ENCODE results near the gene KLF6.

The KLF6 gene

DNA sequence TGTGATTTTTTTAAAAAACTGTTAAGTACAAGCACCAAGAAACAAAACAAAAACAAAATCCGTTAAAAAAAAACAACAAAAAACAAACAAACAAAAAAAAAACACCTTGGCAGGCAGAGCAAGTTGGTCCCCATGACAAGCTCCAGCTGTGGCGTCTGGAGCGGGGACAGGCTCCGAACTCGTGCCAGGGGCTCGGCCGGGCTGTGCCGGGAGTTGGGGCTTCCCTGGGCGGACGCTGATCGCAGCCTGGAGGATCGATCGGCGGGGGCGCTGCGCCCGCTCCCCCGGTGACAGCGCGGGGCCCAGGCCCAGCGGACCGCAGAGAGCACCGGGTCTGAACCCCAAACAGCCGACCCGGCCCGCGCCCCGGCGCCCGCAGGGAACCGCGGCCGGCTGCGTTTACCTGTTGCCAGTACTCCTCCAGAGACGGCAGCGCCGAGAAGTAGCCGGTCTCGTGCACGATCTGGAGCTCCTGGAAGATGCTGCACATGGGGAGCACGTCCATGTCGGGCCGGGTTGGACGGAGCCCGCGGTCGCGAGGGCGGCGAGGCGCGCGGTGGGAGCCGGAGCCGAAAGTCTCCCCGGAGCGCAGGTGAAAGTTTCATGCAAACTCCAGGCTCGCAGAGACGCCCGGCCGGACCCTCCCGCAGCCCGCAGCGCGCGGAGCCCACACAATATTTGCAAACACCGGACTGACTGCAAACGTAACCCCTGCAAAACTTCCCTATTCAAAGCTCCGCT lies at the start of gene KLF6:
Gene KLF6 (minus strand): TSS at position 700 of the 741 bp plus-strand sequence. CDS start 195 bp downstream, at position 505.
- DNase-seq (ENCODE audit: low read depth in 2 of 2), result peak in 1 of 2 donors; percentile 43

DNA sequence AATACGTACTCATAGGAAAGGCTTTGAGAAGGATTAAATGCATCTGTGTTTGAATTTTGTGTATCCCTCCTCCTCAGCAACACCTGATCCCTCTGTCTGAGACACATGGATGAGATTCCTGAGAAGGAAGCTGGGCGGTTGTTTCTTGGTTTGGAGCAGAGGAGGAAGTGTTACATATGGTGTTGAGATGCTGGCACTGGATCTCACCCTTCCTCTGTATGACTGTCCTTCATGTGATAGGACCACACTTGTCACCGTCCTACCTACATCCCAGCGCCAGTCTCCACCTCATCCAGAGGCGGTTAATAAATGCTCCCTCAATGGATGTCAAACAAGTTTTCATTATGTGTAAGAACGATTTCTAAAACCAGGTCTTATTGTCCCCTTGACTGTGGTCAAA lies 49.4 kb upstream of the KLF6 start:
- DNase-seq (ENCODE audit: low read depth in 2 of 2), result no peak

DNA sequence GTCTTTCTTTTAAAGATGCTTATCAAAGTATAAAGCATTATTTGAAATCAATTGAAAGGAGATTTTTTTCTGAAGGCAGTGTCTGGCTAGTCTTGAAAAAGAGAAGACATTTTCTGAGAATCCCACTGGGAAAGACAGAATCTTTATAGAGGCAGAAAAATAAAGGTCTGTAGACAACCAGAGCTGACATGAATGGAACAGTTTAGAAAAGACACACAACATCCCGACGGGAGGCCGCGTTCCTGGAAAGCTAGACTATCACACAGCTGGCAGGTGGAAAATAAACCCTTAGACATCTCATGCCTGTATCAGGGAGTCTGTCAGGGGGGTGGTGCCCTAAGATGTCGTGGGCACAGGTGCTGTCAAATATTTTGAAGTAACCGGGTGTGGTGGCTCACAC lies 48.0 kb upstream of the KLF6 start:
- no peak for DNase-seq (ENCODE audit: low read depth in 2 of 2)

DNA sequence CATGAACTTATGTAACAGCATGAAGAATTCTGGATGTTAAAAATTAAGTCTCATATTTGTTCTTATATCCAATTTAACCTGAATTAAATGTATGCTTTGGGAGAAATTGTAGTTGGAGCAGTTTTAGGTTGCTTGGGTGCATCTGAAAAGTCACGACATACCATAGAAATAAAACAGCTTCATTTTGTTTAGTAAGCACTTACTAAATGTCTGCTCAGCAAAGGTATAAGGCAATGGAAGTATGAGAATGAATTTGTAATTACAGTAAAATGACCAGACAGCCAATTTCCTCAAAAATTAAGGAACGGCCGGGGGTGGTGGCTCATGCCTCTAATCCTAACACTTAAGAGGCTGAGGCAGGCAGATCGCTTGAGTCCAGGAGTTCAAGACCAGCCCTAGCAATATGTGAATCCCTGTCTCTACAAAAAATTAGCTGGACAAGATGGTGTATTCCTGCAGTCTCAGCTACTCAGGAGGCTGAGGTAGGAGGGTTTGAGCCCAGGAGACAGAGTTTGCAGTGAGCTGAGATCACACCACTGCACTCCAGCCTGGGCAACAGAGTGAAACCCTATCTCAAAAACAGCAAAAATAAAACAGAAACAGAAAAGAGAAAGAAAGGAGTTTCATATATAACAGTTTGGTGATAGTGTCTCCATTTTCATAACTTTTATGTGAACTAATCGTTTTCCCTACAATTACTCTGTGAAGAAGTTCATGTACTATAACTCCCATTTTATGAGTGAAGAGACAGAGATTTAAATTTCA lies 47.2 kb upstream of the KLF6 start:
- no peak for DNase-seq (ENCODE audit: low read depth in 2 of 2)

DNA sequence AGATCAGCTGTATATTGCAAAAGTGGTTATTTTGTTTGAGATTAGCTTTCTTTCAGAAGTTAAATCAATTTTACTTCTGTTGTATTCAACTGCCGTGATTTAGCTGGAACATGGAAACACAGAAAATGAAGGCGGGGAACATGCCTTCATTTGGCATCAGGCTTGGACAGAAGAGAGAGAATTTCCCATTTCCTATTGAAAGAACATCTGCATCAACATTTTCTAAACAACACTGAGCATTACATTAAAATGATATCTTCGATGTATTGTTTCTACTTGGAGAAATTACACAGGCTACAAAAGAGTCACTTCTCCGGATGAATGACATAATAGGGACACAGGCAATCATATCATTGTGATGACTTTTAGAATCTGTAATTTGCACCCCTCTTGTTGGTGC lies 46.6 kb upstream of the KLF6 start:
- no peak for DNase-seq (ENCODE audit: low read depth in 2 of 2)

DNA sequence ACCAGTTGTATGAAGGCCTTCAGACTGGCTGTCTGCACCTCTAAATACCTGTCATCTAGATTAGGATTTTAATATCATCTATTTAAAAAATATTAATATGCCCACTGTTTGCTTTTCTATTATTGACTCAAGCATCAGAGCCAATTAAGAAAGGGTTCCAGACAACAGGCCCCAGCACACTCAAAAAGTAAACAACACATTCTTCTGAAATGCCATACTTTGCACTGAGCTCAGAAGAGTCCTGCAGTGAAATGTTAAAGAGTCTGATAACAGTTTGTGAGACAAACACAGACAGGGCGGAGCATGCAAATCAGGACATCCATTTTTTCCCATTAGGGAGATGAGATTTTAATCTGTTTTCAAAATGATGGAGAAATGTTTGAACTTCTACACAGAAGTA lies 45.9 kb upstream of the KLF6 start:
- DNase-seq (ENCODE audit: low read depth in 2 of 2), result no peak

DNA sequence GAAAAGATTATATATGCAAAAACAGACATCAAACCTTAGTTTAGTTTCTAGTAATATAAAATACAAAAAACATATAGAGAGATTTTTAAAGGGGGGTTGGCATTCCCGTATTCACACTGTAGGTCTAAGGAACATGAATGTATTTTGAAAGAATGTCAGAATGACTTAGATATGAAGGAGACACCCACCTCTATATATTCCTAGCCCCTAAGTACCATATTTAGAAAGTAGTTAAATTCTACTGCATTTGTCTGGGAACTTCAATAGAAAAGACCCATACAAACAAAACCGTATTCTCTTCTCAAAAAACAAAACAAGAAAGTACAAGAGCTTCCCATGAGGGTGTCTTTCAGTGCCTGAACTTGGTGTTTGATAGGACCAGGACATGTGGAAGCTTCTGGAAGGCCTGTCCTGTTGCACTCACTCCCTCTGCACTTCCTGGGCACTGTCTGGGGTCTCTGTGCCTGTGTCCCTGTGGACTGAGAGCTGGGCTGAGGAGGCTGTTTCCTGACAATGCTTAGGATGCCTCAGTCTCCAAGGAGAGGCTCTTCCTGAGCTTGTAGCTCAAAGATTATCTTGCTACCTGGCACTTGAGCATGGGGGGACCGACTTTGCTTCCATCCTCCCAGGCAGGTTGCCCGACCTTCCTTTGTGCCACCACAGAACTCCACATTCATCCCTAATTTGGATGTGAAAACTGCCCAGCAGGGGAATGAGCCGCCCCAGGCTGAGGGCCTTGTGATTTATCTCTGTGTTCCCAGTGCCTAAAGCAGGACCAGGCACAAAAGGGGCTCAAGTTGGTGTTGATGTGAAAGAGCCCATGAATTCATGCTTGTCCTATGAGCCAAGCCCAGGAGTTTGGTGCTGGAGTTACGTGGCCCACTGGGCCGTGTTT lies 44.4 kb upstream of the KLF6 start:
- no peak for DNase-seq (ENCODE audit: low read depth in 2 of 2)

DNA sequence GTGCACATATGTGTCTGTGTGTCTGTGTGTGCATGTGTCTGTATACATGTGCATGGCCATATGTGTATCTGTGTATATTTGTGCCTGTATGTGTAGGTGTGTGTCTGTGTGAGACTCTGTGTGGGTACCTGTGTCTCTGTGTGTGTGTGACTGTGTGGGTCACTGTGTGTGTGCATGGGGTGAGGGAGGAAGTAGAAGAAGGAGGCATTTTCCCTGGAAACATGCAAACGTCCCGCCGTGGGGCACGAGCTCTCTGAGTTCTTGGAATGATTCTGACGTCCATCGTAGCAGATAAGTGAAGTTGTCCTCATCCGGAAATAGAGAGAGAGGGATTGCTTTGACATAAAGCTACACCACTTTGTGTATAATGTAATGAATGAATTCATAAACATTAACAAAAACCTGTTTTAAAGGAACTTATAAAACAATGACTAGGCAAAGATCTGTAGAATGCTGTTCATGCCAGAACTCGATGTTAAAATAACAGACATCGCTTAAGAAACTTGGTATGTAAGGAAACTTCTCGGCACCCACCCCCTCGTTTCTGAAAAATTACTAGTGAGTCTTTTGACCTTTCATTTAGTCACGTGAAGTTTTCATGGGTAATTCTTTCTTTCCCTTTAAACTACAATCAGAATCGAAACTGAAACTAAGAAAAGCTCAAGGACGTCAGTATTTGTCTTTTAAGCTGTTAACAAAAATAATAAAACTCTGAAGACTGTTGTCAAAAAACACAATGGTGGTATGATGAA lies 43.6 kb upstream of the KLF6 start:
- peak in 1 of 2 donors; percentile 41 for DNase-seq (ENCODE audit: low read depth in 2 of 2)

DNA sequence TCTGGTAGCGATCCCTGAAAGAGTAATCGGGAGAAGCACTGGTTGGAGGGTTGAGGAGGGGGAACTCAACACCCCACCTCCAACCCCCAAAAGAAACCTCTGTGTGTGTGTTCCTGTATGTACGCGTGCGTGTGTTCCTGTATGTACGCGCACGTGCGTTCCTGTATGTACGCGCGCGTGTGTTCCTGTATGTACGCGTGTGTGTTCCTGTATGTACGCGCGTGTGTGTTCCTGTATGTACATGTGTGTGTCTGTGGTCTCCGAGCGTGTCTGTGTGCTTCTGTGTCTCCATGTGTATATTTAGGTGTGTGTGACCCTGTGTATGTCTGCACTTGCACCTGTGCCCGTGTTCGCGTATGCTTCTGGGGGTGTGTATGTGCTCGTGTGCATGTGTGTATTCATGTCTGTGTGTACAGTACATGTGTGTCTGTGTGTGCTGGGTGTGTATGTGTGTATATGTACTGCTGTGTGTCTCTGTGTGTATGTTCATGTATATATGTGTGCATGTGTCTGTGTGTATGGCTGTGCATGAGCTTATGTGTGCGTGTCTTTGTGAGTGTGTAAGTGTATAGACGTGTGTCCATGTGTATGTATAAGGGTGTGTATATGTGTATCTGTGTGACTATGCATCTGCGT lies 42.9 kb upstream of the KLF6 start:
- no peak for DNase-seq (ENCODE audit: low read depth in 2 of 2)

DNA sequence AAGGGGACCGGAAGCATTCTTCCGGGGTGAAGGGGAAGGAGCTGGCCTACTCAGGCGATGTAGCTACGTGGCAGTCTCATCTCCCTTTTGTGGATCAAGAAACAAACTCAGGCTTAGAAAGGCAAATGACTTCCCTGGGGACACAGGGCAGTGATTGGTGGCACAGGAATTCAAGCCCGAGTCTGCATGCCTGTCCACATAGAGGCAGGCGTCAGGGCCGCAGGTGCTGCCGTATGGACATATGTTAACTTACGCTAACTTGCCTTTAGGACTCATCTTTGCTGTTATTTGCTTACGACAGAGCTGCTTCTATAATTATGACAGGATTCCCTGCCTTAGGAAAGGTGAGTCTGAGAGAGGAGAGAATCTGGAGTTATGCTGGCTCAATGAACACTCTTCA lies 42.3 kb upstream of the KLF6 start:
- DNase-seq (ENCODE audit: low read depth in 2 of 2), result no peak

DNA sequence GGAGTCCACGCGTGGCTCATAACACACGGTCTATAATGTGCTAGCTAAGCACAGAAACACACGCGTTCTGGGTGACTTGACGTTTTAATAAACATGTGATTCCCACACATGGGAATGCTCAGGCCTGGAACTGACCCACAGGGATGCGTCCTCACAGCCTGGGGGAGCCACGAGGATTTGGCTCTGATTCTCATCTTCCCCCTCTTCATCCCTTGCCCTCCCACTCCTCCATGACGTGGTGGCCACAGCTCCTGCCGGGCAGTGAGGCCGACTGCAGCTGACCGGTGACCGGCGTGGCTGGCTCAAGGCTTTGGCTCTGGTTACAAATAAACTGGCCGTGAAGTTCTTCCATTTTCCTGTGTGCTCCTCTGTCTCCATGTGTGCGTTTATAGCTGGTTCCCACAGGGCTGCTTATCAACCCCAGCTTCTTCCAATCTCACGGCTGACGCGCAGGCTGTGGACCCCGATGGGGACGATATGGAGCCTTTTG lies 40.9 kb upstream of the KLF6 start:
- no peak for DNase-seq (ENCODE audit: low read depth in 2 of 2)

DNA sequence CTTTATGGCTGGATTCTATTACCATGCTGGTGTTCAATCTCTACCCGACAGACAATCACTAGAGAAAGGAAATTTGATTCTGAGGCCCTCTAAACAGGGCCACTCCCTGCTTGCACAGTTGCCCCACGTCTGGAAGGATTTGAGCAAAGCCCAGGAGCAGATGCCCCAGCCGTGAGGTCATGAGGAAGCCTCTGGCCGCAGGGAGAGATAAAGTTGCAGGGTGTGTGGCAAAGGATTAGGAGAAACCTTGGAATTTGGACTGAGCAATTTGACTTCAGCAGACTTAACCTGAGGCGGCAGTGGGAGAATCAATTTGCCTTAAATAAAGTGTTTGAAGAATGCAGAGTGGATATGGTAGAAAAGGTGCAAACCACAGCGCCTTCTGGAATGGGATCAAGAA lies 40.2 kb upstream of the KLF6 start:
- DNase-seq (ENCODE audit: low read depth in 2 of 2), result no peak

DNA sequence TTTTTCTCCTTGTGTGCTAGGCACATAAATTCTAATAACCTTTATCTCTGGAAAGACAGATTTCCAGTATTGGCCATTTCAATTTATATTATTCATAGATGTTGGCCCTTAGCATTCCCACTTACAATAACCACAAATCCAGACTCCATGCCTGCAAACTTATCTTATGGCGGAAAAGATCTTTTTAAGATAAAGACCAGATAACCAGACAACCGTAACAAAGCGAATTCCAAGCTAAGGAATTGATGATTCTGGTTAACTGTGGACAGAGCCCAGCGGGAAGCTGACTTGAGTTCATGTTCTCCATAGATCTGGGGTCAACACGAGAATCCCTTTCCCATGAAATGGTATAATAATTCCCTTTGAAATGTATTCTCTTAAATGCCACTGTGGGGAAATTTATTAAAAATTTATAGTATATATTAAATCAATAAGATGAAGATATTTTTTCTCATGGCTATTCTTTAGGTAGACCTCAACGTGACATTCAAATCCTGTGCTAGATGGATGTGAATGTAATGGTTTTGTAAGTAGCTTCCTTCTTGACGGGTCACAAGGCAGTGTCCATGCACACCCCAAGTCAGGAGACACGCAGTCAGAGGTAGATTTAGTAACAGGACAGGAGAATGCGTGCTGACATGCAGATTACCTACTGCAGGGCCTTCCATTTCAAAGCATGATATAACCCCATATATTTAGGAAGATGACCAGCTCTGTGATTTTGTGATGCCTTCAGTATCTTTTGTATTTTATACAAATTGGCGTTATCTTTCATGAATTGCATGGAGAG lies 37.7 kb upstream of the KLF6 start:
- DNase-seq (ENCODE audit: low read depth in 2 of 2), result no peak

DNA sequence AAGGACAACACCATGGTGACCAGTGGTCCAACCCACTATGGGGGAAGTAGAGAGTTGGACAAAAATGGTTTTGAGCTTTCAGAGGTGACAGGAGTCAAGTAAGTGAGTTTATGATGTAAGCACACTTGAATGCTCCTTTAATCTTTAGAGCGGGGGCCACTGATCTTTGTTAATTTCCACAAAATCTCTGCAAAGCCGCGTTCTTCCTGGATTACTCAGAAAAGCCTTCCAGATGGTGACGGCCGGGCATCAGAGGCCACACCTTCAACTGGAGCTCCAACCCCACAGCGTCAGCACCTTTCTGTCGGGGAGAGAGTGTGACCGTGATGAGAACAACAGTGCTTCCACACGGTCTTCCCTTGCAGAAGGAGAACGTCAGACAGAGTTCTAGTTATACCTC lies 35.2 kb upstream of the KLF6 start:
- no peak for DNase-seq (ENCODE audit: low read depth in 2 of 2)

DNA sequence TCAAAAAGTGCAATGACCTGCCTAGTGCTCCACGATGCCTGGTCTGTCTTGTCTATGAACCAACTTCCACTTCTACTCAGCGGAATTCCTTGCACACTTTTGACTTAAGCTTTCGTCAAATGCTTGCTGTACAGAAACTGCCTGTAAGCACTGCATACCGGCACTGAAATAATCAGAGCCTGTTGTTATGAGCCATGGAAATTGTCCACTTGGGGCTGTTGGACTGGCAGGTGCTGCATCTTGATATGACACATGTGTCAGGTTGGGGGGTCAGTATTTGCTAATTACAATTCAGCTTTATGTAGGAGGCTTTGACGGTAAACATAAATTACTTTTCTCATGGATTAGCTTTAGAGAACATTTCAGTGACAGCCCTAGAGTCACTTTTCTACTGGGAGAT lies 32.0 kb upstream of the KLF6 start:
- DNase-seq (ENCODE audit: low read depth in 2 of 2), result no peak

DNA sequence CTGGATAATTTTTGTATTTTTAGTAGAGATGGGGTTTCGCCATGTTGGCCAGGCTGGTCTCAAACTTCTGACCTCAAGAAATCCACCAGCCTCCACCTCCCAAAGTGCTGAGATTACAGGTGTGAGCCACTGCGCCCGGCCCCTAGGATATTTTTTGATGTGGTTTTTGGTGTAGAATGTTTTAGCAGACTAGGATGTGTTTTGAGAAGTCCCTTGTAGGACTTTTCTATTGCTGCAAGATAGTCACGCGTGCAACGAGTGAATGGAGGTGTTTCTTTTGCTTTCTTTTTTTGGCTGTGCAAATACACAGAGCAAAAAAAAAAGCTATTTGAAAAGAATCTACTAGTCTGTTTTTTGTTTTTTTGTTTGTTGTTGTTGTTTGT lies 29.8 kb upstream of the KLF6 start:
- no peak for DNase-seq (ENCODE audit: low read depth in 2 of 2)

DNA sequence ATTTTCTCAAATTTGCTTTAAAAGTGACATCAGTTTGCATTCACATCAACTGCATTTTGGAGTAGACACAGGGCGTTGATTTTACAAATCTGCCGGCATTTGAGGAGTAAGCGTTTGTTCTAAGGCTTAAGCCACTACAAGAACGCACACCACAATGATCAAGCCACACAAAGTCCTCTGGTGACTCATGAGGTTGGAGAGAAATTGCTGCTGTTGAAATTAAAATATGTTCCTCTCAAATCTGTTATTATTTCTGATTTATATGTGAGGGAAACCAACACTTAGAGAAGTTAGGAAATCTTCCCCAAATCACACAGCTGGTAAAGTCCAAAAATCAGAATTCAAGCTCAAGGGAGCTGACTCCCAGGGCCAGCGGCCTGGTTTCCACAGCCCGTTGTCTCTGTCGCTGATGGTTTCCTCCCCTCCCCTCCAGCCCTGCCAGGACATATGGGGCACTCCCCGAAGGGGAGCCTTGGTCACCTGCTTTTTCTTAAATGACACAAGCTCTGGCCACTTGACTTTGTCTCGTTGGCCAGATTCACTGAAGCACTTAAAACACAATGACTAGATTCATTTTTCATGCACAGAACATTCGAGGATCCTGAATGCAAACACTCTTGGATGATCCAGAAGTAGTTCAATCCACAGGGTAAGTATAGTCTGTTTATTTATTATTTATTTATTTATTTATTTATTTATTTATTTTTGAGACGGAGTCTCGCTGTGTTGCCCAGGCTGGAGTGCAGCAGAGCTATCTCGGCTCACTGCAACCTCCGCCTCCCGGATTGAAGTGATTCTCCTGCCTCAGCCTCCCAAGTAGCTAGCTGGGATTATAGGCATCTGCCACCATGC lies 29.2 kb upstream of the KLF6 start:
- no peak for DNase-seq (ENCODE audit: low read depth in 2 of 2)

DNA sequence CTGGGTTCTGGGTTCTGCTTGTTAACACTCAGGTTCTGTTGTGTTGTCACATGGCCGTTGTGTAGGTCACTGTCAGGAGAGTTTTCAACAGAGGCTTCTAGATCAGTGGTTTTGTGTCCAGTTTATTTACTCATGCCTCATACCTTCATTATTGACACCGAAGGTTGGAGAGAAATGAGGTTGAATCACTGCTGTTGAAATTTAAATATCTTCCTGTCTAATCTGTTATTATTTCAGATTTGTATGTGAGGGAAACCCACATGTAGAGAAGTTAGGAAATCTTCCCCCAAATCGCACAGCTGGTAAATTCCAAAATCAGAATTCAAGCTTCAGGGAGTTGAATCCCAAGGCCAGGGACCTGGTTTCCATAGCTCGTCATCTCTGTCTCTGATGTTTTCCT lies 28.3 kb upstream of the KLF6 start:
- DNase-seq (ENCODE audit: low read depth in 2 of 2), result no peak

DNA sequence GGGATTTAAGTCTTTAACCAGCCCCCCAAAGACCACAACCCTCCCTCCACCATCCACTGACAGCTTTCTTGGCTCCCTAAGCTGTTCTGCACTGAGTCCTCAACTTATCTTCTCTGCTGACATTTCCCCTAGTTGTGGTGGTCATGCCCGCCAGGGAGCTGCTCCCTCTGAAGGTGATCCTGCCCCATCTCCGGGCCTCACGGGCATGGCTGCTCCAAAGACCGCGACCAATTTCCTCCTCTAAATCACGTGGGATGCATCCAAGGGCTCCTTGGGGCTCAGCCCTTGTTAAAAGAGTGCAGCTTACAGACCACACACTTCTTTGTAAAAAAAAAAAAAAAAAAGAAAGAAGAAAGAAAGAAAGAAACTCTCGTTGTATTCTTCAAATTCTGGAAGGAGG lies 27.1 kb upstream of the KLF6 start:
- no peak for DNase-seq (ENCODE audit: low read depth in 2 of 2)
